T1000 (cell line): Measurements from ENCODE around the gene ANP32A.
"Not testable (repeated sequence)": the region's sequence is repeated elsewhere in the genome, so short reads cannot be mapped to it uniquely, and the experiment has no call there.

Source experiments
- DNase-seq: peaks from one replicate; lab custom pipeline; 2025; ENCODE audit warnings: mixed read lengths; lab: John Stamatoyannopoulos, UW

The ANP32A gene

DNA sequence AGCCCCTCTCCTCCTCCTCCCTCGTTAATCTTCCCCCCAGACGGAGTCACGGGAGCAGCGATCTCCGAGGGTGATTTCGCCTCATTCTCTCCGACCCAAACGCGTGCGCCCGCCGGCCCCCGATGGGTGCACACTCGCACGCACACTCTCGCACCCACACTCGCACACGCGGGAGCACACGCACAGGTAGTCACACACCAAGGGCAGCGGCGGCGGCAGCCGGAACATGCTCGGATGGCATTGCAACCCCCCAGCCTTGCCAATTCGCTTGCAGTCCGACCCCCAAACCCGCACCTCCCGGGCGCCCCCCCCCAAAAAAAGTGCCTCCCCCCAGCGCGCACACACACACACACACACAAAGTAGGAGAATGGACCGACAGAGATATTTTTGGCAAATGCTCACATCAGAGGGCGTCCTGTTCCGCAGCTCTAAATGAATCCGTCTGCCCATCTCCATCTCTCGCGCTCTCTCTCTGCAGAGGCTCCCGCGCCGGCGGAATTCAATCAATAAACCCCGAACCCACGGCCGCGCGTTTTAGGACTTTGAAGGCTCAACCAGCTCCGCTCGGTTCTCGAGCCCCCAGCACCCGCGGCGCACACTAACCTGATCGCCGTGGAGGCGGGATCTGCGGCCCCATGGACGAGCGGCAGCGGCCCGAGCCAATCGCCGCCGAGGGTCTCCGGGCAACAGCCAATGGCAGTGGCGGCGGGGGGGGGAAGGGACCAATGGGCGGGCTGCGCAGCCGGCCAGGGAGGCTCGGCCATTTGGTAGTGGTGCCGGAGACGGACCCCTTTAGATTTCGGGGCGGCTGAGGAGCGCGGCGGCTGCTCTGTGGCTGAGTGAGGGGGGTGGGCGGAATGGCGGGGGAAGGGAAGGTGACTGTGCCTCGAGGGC is at the start of gene ANP32A:
ANP32A (minus strand) TSS at position 601 of the 895 bp plus-strand sequence; CDS start at position 457, 144 bp downstream.
- DNase-seq, result peak; percentile 94

DNA sequence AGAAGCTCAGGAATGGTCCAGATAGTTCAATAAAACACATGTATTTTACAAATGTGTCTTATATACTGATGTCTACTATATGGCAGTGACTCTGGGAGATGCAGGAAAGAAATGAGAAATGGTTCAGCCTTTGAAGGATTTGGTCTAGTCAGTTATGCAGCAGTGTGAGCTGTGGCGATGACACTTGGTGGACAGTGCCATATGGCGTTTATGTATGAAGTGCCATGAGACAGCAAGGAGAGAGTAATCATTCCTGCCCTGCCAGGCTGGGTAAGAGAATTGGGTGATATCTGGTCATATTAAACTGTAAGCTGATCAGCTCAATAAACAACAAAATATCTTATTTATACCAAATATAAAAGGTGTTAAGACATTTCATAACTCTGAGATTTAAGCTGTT is 47.6 kb upstream of the ANP32A start:
- DNase-seq, result no peak

DNA sequence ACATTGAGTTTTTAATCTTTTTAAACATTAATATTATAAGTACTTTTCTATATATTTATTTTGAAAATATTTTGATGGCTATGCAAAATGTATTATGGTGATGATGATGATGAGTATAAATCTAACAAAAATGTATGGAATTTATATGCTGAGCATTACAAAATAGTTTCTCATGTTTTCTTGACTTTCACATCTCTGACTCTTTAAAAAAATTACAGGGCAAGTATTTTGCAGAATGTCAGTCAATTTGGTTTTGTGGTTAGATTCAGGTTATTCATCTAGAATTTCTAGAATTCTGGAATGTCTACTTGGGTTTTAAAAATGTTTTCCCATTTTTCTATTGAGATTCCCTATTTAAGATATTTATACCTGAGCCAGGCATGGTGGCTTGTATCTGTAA is 41.7 kb upstream of the ANP32A start:
- no peak for DNase-seq

DNA sequence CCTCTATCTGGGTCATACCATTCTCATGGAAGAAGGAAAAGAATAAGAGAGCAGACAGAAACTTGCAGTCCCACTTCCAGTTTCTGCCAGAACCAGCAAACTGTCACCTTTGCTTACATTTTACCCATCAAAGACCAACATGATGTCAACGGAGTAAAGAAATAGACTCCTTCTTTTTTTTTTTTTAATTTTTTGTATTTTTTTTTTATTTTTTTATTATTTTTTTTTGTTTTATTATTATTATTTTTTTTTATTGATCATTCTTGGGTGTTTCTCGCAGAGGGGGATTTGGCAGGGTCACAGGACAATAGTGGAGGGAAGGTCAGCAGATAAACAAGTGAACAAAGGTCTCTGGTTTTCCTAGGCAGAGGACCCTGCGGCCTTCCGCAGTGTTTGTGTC is 38.0 kb upstream of the ANP32A start:
- DNase-seq, result not testable (repeated sequence)

DNA sequence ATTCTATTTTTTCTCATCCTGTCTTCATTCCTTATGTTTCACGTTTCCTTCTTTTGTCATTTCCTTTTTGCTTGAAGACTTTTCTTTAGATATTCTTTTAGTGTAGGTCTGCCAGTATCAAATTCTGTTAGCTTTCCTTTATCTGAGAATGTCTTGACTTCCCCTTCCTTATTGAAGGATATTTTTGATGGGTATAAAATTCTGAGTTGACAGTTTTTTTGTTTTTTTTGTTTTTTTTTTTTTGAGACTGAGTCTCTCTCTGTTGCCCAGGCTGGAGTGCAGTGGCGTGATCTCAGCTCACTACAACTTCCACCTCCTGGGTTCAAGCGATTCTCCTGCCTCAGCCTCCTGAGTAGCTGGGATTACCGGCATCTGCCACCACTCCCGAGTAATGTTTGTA is 36.7 kb upstream of the ANP32A start:
- not testable (repeated sequence) for DNase-seq

DNA sequence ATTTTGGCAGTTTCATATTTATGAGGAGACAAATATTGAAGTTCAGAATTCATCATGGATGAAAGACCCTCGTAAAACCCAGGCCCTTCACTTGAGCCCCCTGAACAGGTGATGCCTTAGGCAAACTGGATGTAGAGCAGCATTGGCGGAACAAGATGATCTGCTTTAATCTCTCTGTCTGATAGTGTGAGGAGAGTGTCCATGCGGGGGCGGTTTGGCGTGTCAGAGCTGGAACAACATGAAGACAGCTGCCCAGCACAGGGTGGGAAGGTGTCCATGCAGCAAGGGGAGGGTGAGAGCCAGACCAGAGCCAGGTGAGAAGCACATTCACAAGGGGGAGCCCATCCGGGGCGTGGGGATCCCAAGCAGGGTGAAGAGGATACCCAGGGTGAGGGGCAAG is 31.8 kb upstream of the ANP32A start:
- no peak for DNase-seq

DNA sequence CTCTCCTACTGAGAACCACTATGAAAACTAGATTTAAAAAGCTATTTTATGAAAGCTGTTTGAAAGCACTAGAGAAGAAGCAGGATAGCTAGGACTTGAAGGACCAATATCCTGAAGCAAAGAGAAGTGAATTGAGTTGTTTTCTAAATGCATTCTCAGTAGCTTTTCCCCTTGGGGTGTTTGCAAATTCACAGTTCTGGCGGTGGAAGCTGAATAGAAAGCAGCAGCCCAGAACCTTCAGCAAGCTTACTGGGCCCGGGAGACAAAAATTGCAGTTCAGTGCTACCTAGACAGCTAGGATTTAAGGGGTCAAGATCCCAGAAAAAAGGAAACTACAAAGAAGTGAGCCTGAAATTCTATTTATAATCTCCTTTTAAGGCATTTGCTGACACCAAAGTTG is 31.3 kb upstream of the ANP32A start:
- DNase-seq, result no peak

DNA sequence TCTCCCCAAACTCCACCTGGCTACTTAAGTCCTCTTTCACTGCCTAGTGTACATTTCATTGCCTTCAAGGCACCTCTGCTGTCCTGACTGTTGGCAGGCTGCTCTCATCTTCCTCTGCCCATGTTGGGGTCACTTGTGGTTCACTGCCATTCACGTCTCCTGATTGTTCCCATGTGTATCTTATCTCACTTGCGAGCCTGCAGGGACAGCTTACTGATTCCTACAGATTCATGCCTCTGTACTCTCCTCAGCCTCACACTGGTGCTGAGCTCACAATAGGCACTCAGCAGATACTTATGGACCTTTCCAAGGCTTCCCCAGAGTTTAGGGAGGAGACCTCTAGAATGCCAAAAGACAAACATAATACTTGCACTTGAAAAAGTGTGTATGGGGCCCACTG is 28.8 kb upstream of the ANP32A start:
- DNase-seq, result no peak

DNA sequence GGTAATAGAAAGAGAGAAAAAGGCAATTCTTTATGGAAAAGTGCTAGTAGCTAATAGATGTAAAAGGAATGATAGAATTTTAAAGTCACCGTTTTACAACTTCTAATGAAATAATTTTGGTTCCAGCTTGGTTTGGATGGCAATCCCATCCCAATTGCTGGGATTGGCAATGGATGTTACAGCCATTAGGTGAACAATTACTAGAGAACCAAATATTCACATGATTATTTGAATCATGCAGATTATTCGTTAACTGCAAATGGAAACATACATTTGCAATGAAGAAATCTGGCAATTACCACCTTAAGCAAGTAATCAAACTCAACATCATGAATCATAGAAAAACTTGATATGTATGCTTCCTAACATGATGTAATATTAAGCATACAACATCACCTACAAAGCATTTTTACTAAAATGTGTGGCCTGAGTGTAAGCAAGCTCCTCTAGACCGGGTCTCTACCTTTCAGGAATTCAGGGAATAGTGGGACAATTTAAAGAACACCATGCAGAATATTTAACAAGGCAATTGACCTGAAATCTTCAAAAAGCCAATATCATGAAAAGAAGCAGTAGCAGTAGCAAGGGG is 26.2 kb upstream of the ANP32A start:
- DNase-seq, result no peak

DNA sequence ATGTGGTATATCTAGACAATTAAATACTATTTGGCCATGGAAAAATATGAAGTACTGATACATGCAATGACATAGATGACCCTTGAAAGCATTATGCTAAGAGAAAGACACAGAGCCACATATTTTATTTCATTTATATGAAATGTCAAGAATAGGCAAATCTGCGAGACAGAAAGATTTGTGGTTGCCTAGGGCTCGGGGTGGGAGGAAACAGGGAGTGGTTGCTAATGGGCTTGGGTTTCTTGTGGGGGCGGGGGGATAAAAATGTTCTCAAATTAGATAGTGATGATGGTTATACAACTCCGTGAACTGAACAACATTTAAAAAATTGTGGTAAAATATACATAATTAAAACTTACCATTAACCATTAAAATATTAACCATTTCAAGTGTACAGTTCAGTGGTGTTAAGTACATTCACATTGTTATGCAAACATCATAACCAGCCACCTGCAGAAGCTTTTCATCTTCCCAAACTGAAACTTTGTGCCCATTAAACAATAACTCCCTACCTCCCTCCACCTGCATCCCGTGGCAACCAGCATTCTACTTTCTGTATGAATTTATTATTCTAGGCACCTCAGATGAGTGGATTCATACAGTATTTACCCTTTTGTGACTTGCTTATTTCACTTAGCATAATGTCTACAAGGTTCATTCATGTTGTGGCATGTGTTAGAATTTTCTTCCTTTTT is 24.3 kb upstream of the ANP32A start:
- DNase-seq, result no peak

DNA sequence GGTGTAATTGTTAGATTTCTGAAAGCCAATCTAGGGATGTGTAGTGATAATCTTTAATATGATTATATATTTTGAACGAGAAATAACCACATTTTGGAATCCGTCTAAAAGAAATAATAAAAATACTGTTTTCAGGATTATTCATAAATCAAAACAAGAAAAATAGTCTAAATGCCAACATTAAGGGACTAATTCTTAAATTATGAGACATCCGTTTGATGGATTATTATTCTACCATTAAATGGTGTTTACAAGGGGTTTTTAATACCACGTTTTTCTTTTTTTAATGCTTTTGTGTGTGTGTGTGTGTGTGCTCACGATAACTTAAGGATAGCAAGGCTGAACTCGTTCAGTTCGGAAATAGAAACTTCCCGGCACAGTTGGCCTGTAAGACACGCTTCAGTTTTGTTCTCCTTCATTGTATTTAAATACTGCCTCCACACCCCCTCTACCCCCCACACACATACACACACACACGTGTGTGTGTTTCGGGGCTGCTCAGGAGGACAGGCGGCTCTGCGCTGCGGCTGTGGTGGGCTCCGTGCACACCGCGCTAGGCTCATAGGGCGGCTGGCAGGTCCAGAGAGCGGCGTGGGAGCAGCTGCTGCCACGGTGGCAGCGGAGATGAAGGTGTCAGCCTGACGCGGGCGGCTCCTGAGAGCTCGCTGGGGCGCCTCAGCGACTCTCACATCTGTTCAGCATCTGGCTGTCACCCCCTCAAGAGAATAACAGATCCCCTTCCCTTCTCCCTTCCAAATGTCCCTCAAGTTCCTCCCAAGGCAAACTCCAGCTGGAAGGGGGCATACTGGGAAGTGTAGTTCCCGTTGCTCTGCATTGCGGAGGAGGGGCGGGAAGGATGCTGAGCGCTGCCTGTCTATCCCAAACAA is 23.0 kb upstream of the ANP32A start:
- no peak for DNase-seq

DNA sequence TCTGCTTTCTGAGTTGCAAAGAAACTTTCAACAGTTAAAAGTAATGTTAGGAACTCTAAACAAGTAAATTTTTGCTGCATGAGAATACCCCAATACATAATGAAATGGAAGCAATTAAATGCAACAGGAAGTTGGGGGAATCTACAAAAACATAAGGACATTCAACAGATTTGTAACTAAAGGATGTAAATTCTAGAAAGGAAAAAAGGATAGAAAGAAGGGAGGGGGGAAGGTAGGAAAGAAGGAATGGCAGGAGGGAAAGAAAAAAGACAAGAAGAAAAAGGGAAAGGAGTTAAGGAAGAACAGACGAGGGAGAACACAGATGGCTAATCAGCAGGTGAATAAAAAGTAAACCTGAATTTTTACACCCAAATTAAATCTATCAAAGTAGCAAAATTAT is 22.3 kb upstream of the ANP32A start:
- no peak for DNase-seq

DNA sequence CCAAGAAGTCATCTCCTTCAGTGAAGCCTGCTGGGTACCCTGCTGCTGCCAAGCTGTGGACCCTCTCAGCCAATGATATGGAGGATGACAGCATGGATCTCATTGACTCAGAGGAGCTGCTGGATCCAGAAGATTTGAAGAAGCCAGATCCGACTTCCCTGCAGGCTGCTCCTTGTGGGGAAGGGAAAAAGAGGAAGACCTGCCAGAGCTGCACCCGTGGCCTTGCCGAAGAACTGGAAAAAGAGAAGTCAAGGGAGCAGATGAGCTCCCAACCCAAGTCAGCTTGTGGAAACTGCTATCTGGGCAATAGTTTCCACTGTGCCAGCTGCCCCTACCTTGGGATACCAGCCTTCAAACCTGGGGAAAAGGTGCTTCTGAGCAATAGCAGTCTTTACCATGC is 13.7 kb upstream of the ANP32A start:
- no peak for DNase-seq

DNA sequence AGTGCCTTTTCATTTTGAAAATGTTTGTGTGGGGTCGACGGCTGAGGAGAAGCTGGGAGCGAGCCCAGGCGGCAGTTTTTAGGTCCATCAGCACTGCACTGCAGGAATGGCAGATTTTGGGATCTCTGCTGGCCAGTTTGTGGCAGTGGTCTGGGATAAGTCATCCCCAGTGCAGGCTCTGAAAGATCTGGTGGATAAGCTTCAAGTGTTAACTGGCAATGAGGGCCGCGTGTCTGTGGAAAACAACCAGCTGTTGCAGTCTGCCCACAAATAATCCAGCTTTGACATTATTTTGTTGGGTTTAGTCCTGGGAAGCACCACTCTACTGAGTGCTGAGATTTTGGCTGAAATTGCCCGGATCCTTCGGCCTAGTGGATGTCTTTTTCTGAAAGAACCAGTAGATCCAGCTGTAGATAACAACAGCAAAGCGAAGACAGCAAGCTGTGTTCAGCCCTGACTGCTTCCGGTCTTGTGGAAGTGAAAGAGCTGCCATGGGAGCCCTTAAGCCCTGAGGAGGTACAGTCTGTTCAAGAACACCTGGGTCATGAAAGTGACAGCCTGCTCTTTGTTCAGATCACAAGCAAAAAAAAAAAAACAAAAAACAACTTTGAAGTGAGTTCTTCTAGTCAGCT is 13.1 kb upstream of the ANP32A start:
- no peak for DNase-seq

DNA sequence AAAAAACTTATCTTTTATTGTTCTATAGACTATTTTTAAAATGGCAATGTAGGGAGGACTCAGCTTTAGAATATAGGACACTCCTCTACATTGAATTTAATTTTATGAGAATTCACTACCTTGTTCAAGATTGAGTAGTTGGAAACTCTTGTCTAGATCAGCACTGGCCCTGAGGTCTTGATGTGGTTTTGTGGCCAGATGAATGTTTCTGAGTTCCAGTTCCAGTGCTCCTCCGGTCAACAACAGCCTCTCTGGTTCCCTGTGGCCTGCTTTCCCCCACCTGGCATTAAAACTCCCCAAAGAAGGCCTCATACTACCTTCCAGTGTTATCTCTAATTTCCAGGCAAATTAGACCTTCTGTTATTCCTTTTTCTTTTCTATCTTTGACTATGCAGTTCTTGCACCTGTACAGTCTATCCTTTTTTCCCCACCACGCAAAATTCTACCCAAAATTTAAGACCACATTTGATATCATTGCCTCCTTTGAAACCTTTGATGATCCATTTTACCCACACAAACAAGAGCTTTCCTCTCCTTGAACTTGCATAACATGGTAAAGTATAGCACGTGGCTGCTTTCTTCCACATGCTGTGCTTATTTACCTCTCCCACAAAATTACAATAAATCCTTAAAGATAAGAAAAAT is 9.6 kb upstream of the ANP32A start:
- no peak for DNase-seq

DNA sequence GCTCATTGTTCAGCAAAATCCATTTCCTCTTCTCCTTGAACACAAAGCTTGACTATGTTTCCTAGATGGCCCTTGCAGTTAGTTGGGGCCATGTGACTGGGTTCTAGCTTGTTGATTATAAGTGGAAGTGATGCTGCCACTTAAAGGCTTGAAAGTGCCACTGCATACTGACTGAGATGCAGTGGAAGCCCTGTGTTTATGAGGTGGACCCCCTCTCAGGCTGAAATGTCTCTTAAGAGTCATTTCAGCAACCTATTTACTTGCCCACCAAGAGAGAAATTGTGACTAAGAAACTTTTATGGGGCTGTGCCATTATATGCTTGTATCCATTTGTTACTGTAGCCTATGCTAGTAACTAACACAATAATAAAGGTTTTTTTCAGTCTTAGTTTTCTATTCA is 8.4 kb upstream of the ANP32A start:
- no peak for DNase-seq

DNA sequence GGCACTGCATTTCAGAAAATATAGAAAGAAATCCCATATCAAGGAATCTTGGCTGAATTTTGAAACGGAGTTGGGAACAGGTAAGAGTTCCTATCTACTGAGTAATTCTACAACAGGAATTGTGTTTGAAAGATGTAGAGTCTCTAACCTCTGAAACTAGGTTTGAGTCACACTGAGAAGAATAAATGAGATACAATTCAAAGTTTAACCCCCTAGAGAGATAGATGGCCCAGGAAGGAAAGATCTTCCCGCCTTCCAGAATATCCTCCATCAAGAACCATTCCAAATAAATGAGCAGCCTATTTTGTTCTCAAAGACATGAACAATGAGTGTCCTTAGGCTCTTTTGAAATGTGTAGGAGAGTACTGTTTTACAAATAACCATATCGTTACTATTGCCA is 2.9 kb upstream of the ANP32A start:
- no peak for DNase-seq

DNA sequence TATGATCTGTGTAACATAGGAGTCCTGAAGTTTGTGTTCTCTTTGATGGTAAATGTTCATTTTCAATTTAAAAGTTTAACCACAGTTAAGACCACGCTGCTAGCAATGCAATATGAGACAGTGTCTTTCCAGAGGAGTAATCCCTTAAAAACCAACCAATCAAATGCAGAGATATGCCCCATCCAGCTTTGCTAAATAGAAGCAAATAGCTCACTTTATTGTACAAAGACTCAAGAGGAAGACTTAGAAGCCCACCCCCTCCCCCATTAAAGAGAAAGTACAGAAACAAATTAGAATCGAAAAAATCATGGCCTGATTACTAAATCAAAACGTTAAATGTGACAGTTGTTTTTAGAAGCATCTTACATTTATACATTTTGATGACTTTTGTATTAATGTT is 2.1 kb upstream of the ANP32A start:
- no peak for DNase-seq

DNA sequence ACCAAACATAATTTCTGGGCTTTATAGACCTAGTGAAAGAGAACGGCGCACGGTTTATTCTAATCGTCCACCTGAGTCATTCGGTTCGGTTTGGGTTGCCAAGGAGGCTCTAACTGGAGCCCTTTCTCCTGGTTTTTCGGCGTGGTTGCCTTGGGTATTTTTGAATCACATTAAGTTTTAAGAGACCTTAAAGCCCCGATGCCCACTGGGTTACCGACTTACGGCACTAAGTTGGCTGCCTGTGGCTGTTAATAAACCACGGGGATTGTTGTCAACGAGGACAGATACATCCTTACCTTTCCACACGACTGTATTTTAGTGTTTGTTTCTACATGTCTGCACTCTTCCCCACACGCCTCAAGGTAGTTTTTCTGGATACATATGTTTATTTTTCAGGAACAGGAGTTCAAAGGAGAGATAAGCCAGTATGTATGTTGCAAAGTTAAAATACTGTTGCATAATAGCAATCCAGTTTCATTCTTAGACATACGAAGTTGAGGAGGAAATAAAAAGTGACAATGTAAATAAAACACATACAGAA is 1.2 kb upstream of the ANP32A start:
- DNase-seq, result no peak

DNA sequence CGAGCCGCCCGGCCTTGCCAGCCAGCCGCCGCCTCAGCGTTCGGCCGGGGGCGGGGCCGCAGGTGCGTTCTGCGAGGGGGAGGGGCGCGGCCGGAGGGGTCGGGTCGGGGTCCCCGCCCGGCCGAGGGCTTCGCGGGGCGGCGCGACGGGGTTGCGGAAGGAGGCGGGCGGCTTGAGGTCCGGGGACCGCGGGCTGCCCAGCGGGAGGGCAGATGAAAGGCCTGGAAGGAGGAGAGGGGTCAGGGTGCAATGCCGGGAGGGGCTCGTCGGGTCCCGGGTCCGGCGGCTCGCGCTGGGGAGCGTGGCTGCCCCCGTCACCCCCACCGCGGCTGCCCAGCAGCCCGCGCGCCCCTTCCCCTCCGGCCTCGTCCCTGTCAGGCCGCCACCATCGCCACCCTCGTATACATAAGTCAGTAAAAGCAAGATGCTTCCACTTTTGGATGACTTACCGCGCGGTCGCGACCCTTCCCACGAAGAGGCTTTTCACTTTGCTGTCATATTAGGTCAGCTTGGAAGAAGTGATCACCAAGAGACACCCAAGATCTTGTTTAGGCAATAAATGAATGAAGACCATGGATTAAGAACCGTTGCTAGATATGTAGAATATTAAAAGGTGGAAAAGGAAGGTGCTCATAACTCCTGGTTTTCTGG is 620 bp upstream of the ANP32A start:
- no peak for DNase-seq
